ENCODE results near the gene RAF1. TPM values are rescaled to one million over a fixed set of nuclear protein-coding genes. Genes with fewer than 3 reads are reported as not detected.

The RAF1 gene
- total and polyA plus RNA-seq, 2 of the 8 experiments (the other 6 are each of a cell fraction or from before 2014, with no cell fraction given): 103 to 118 TPM

DNA sequence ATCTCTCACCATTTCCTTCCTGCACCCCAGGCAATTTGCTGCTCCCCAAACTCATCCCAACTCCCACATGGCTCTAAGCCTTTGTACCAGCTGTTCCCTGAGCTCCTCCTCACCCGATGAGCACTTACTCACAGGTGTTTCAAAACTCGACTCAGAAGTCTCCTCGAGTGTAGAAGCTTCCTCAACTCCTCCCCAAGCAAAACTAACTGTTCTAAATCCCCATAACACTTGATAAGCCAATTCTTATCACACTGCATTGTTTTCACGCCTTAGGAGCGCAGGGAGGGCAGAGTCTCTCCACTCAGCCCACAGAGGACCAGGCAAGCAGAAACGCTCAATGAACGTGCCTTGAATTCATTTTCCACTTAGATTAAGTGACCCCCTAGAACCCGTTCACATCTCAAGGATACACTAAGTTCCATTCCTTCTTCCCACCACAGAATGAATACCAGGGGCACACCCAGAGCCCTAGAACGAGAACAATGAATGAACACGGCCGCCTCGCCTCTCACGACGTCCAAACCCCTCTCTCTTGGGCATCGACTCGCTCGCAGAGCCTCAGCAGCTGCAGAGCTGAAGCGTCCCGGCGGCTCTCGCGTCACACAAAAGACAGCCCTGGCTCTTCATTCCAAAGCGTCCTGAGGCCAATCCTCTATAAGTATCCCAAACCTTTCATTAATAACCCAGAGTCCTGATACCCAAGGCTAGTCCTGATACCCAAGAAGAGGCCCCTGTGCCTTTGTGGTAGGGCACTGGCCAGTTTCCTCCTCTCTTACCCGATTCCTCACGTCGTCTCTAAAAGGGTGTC is 1.1 kb downstream of the RAF1 start:
- Histone ChIP-seq H2BK5ac (ENCODE audit: low read depth, low read length) (peak overlapping the region; percentile 1; the same call in 1 of the 2 replicates), H2BK20ac (ENCODE audit: low read length) (no peak overlapping the region), H3K4me1 (replicated peaks in 1 of 4; ENCODE audit: control insufficient read depth in 3 of 4, insufficient read depth in 4 of 4, low read length in 3 of 4) (peaks cover 0 to 6% (median 0%) of the 10 kb centered on the region in 4 experiments; a peak in 4 of 7 replicates), H3K4ac (replicated peaks; ENCODE audit: insufficient read length, low read depth, low read length) (no peak overlapping the region), H3K23ac (ENCODE audit: insufficient read length) (no peak overlapping the region), H4K8ac (ENCODE audit: extremely low read depth, insufficient read depth, low read length) (peak overlapping the region; percentile 99; the same call in 1 of the 2 replicates), H3K23me2 (ENCODE audit: low read depth, low read length) (peaks cover 5% of the 10 kb centered on the region), H2BK120ac (replicated peaks; ENCODE audit: low read depth, low read length) (no peak overlapping the region), H3K27ac (ENCODE audit: low read depth, low read length) (peak overlapping the region; percentile 98; the same call in 1 of the 2 replicates), H3K9ac (replicated peaks in 1 of 4; ENCODE audit: extremely low read depth in 1 of 4, low read depth in 3 of 4, low read length in 3 of 4) (peak overlapping the region; percentile 95 to 99 (median 98)), H3K4me3 (ENCODE audit: extremely low read depth in 1 of 4, insufficient read depth in 2 of 4, low read depth in 3 of 4, low read length in 4 of 4) (peak overlapping the region; percentile 90 to 98 (median 97)), H3K79me1 (ENCODE audit: low read depth, low read length) (no peaks in the 10 kb centered on the region), H4K20me1 (replicated peaks in 1 of 2; ENCODE audit: control insufficient read depth in 1 of 2, insufficient read depth in 2 of 2, low read length in 2 of 2) (peaks cover 0 to 2% of the 10 kb centered on the region in 2 experiments), H3K27me3 (replicated peaks in 1 of 4; ENCODE audit: control insufficient read depth in 3 of 4, extremely low read depth in 1 of 4, insufficient read depth in 3 of 4, low read length in 3 of 4) (no peaks in the 10 kb centered on the region), H3K56ac (replicated peaks; ENCODE audit: insufficient read length, low read depth, low read length) (no peak overlapping the region), H4K91ac (replicated peaks; ENCODE audit: insufficient read length, low read length) (no peak overlapping the region), H3K18ac (ENCODE audit: extremely low read depth, low read length) (no peak overlapping the region; the same call in 1 of the 2 replicates), H2AK5ac (ENCODE audit: low read depth, low read length) (0 out of 2 replicates have a peak overlapping the region, but pooled peaks have one; percentile 5), H3K36me3 (ENCODE audit: control insufficient read depth in 2 of 4, insufficient read depth in 4 of 4, low read length in 3 of 4) (no peaks in the 10 kb centered on the region), H3K4me2 (ENCODE audit: insufficient read depth in 1 of 2, low read depth in 2 of 2, low read length in 2 of 2) (peak overlapping the region; percentile 93 to 97), H2BK15ac (ENCODE audit: low read length) (no peak overlapping the region), H3K9me3 (ENCODE audit: insufficient read depth in 2 of 2, low read depth in 1 of 2, low read length in 1 of 2) (no peaks in the 10 kb centered on the region), H2BK12ac (ENCODE audit: low read depth, low read length) (no peak overlapping the region), H3K79me2 (ENCODE audit: control insufficient read depth in 1 of 2, insufficient read depth in 2 of 2, low read length in 2 of 2) (peaks cover 45 to 58% of the 10 kb centered on the region in 2 experiments), H3K14ac (ENCODE audit: insufficient read length) (no peak overlapping the region), H4K5ac (ENCODE audit: insufficient read length, low read depth, low read length) (peak overlapping the region; percentile 98), H2AFZ (ENCODE audit: low read length) (no peak overlapping the region)
- CTCF ChIA-PET (ENCODE audit: partially characterized antibody): interaction anchor here (1.4 kb wide), 1 partner anchor 9 kb away, joined by 3 read pairs; no protein-coding TSS in a partner anchor
- FAIRE-seq (no peak), DNase-seq (ENCODE audit: low read depth in 1 of 2, low spot score in 2 of 2) (no peak)
- peak; percentile 15 for TF ChIP-seq KDM4A (IDR thresholded peaks at IDR 0.05; ENCODE audit: low read depth, low read length, severe bottlenecking)
- no peak for TF ChIP-seq CBX8 (IDR thresholded peaks at IDR 0.05; ENCODE audit: borderline replicate concordance, low read depth, low read length)
- TF ChIP-seq SP2 (IDR thresholded peaks at IDR 0.05; ENCODE audit: low read length): no peak
- POLR2A ChIA-PET (ENCODE audit: partially characterized antibody): interaction anchor here (0.6 to 3.1 kb wide), 18 partner anchors 10 to 179 kb away, joined by 3 to 22 read pairs (median 6); partner anchors contain the start of gene TSEN2
- WGBS, 2 experiments (ENCODE audit: extremely low coverage in 1 of 2, insufficient coverage in 1 of 2, insufficient read length in 1 of 2, insufficient replicate concordance in 2 of 2, low coverage in 1 of 2, low lambda C conversion rate in 2 of 2, missing lambda C conversion rate in 1 of 2): 4% methylated on average over 26 of the region's 26 CpGs; no CpG with 5 or more reads in 1 of the 2 experiments
